ENCODE data around the gene ZNF792. TPM values are rescaled to one million over a fixed set of nuclear protein-coding genes. Genes with fewer than 3 reads are reported as not detected.
"Not testable (repeated sequence)": the region's sequence is repeated elsewhere in the genome, so short reads cannot be mapped to it uniquely, and the experiment has no call there.

The ZNF792 gene
- total and polyA plus RNA-seq, 8 donors = 1.0 to 6.4 (median 2.5) TPM

DNA sequence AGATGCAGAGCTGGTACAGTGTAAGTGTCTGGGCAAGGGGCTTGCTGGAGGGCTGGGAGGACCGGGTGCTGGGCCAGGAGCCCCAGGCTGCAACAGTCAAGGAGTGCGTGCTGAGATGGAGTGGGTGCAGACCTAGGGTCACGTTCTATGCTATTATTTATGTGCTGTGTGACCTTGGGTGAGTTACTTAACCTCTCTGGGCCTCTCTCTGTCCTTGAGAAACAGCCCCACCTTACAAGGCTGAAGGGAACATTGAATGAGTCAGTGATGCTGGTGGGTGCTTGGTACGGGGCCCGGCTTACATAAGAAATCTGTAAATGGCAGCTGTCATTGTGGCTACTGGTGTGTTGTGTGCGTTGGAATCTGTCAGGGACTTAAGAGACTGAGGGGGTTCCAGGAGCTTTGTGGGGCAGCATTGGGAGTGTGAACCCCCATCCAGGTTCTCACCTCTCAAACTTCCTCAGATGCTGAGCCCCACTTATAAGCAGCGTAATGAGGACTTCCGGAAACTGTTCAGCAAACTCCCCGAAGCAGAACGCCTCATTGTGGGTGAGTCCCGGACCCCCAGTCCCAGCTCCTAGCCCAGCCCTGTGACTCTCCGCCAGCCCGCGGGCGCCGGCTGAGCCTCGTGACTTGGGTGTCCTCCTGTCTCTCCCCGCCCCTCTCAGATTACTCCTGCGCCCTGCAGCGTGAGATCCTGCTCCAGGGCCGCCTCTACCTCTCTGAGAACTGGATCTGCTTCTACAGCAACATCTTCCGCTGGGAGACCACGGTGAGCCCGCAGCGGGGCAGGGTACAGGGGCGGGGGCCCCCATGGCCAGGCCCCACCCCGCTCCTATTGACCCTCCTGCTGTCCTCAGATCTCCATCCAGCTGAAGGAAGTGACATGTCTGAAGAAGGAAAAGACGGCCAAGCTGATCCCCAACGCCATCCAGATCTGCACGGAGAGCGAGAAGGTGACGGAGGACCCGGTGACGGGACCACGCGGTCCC lies 45.7 kb upstream of the ZNF792 start:
- no peaks in the 10 kb centered on the region for H3K27me3 ChIP-seq
- ATAC-seq (no peak), DNase-seq (peak in 1 of 6 donors; percentile 44), FAIRE-seq (no peak)
- H3K4me1 ChIP-seq = peaks cover 15 to 37% (median 23%) of the 10 kb centered on the region in 3 donors
- TF ChIP-seq, protein P1, sequence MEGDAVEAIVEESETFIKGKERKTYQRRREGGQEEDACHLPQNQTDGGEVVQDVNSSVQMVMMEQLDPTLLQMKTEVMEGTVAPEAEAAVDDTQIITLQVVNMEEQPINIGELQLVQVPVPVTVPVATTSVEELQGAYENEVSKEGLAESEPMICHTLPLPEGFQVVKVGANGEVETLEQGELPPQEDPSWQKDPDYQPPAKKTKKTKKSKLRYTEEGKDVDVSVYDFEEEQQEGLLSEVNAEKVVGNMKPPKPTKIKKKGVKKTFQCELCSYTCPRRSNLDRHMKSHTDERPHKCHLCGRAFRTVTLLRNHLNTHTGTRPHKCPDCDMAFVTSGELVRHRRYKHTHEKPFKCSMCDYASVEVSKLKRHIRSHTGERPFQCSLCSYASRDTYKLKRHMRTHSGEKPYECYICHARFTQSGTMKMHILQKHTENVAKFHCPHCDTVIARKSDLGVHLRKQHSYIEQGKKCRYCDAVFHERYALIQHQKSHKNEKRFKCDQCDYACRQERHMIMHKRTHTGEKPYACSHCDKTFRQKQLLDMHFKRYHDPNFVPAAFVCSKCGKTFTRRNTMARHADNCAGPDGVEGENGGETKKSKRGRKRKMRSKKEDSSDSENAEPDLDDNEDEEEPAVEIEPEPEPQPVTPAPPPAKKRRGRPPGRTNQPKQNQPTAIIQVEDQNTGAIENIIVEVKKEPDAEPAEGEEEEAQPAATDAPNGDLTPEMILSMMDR (IDR thresholded peaks at IDR 0.05) = no peak
- no peak overlapping the region for H3K27ac ChIP-seq
- H3K4me3 ChIP-seq = no peak overlapping the region
- WGBS, 2 donors = 91 to 93% methylated on average over 36 of the region's 36 CpGs
- H3K9me3 ChIP-seq = no peaks in the 10 kb centered on the region
- intact Hi-C loops (cut with DNase I) = loop anchor here in 2 of 3 donors (5.0 to 10.0 kb wide), 2 partner anchors 37 to 45 kb away; partner anchors contain the start of gene ZNF792 (in 1 of the 2)
- H3K36me3 ChIP-seq = peaks cover 5 to 19% (median 15%) of the 10 kb centered on the region in 3 donors

DNA sequence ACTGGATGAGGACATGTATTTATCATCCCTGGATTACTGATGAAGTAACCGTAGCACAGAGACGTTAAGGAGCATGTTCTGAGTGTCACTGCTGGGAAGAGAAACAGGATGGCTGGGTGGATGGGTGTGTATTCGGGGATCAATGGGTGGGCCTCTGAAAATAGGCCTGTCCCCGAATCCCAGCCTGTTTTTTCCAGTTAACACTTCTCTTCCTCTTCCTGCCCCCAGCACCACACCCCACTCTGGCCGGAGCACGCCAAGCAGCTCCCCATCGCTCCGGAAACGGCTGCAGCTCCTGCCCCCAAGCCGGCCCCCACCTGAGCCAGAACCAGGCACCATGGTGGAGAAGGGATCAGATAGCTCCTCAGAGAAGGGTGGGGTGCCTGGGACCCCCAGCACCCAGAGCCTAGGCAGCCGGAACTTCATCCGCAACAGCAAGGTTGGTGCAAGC lies 44.9 kb upstream of the ZNF792 start:
- ATAC-seq = no peak
- intact Hi-C loops (cut with DNase I) = no loop called here
- Histone ChIP-seq H3K27me3 (no peaks in the 10 kb centered on the region), H3K4me3 (no peak overlapping the region), H3K4me1 (peaks cover 15 to 45% (median 30%) of the 10 kb centered on the region in 3 donors), H3K27ac (no peak overlapping the region), H3K9me3 (no peaks in the 10 kb centered on the region), H3K36me3 (peaks cover 5 to 19% (median 15%) of the 10 kb centered on the region in 3 donors)
- TF ChIP-seq, protein P1 (IDR thresholded peaks at IDR 0.05) = no peak
- peak in 1 of 6 donors; percentile 68 for DNase-seq
- WGBS, 2 donors = 94 to 95% methylated on average over 12 of the region's 12 CpGs
- no peak for FAIRE-seq

DNA sequence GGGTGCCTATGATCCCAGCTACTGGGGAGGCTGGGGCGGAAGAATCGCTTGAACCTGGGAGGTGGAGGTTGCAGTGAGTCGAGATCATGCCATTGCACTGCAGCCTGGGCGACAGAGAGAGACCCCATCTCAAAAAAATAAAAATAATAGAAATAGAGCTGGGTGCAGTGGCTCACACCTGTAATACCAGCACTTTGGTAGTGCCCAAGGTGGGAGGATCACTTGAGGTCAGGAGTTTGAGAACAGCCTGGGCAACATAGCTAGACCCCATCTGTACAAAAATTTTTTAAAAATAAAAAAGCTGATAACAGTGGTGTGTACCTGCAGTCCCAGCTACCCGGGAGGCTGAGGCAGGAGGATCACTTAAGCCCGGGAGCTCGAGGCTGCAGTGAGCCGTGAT lies 43.4 kb upstream of the ZNF792 start:
- Histone ChIP-seq H3K36me3 (peaks cover 5 to 19% (median 15%) of the 10 kb centered on the region in 3 donors), H3K4me1 (peaks cover 15 to 49% (median 26%) of the 10 kb centered on the region in 3 donors)
- H3K27ac ChIP-seq; H3K9me3 ChIP-seq; FAIRE-seq; intact Hi-C loops (cut with DNase I); ATAC-seq; H3K4me3 ChIP-seq; H3K27me3 ChIP-seq: not testable (repeated sequence)
- WGBS, 2 donors = 97 to 99% methylated on average over 8 of the region's 8 CpGs
- DNase-seq = peak in 1 of 6 donors; percentile 6

DNA sequence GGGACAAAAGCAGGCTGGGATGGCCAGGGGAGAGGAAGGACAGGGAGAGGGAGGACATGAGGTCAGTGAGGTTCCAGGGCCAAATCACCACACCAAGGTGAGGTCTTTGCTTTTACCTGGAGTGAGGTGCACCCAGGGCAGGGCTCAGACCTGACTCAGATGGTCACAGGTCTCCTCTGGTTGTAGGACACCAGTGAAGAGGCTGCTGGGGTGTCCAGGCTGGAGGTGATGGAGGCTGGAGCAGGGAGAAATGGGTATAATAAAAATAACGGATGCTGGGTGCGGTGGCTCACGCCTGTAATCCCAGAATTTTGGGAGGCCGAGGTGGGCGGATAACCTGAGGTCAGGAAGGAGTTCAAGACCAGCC lies 43.0 kb upstream of the ZNF792 start:
- WGBS, 2 donors = 97 to 99% methylated on average over 5 of the region's 5 CpGs

More for the DNA sequence above, 43.0 kb upstream of the ZNF792 start:
- Histone ChIP-seq H3K27ac (peak overlapping the region in 3 of 4 donors; percentile 18 to 69 (median 45)), H3K4me1 (peaks cover 15 to 48% (median 26%) of the 10 kb centered on the region in 3 donors), H3K36me3 (peaks cover 5 to 19% (median 15%) of the 10 kb centered on the region in 3 donors), H3K4me3 (no peak overlapping the region), H3K27me3 (no peaks in the 10 kb centered on the region), H3K9me3 (no peaks in the 10 kb centered on the region)
- TF ChIP-seq, protein P1 (IDR thresholded peaks at IDR 0.05) = no peak
- DNase-seq (peak in 2 of 6 donors; percentile 34 to 35), ATAC-seq (peak in 1 of 4 donors; percentile 1), FAIRE-seq (no peak)
- intact Hi-C loops (cut with DNase I) = no loop called here
